ENCODE measurements around the gene VAMP2.
A peak's percentile ranks its signal among the peaks of the same experiment; 100 is the strongest.

Gene VAMP2

GRCh38 chr17:8141741-8142140, 21.0 kb downstream of the VAMP2 start:
- DNase-seq: no peak

DNA sequence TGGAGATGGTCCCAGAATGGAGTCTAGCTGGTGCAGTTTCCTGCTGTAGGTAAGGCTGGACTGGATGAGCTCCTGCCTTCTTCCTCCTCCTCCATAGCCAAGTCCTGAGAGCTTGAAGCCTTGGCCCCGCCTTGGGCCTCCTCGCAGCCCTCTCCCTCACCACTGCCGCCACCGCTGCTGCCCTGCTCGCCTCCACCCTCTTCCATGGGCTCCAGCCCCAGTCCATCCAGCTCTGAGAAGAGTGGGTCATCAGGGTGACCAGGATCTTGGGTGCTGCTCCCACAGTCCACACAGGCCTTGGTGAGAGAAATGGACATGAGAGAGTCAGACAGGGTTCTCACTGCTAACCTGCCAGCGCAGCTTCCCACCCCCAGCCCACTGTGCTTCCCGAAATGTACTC, 21.7 kb downstream of the VAMP2 start:
- DNase-seq: no peak

- DNase-seq: no peak
Observed at GRCh38 chr17:8140065-8141029, 22.4 kb downstream of the VAMP2 start.

DNA sequence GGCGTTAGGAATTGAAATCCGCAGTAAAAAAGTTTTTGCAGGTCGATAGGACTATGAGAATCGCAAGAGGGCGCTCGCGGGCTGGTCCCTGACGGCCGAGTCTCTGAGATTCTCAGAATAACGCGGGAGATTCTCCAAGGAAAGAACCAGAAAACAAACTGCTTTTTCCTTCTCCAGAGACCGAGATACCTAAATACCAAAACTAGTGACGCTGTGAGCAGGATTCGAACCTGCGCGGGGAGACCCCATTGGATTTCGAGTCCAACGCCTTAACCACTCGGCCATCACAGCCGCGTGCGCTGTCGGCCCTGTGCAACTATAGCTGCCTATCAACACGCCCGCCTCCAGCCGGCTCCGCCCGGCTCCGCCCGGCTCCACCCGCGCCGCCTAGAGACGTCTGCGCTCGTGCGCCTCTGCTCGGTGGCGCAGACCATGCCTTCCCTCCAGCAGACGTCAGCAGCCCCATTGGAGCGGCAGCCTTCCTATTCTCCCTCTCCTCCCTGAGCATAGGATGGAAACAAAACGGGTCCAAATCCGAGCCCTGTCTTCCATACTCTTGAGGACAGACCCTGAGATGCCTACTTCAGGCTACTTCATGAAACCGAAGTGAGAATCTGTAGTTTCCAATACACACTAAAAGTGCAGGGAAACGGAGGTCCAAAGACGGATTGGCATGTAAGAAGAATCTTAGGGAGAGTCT, 23.9 kb downstream of the VAMP2 start:
- peak; percentile 96 for DNase-seq

DNA sequence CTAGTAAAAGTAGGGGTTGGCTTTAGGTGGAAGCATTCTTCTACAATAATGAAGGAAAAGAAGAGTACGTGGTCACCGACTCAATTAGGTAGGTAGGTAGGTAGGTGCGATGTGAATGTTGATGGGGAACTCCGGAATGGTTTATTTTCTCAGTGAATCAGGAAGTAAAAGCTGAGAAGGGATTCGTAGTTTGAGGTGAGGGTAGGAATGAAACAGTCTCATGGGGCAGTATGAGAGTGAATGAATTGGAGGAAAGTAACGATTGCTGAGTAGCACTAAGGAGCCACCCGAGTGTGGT, 24.4 kb downstream of the VAMP2 start:
- DNase-seq: no peak

- DNase-seq: no peak
Observed at GRCh38 chr17:8137645-8138373, 24.9 kb downstream of the VAMP2 start.

DNA sequence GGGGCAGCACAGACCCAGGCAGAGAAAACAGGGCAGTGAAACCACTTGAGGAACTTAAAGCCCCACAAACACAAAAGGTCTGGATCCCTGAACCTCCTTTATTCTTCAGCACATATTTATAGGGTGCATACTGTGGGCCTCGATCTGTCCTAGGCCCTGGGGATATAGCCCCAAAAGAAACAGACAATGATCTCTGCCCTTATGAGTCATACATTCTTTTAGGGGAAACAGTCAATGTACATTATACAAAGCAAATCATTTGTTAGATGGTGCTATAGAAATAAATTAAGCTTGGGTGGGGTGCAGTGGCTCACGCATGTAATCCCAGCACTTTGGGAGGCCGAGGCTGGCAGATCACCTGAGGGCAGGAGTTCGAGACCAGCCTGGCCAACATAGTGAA, 28.8 kb downstream of the VAMP2 start:
- DNase-seq: no peak

- DNase-seq: no peak
Observed at GRCh38 chr17:8133399-8133798, 29.3 kb downstream of the VAMP2 start.

DNA sequence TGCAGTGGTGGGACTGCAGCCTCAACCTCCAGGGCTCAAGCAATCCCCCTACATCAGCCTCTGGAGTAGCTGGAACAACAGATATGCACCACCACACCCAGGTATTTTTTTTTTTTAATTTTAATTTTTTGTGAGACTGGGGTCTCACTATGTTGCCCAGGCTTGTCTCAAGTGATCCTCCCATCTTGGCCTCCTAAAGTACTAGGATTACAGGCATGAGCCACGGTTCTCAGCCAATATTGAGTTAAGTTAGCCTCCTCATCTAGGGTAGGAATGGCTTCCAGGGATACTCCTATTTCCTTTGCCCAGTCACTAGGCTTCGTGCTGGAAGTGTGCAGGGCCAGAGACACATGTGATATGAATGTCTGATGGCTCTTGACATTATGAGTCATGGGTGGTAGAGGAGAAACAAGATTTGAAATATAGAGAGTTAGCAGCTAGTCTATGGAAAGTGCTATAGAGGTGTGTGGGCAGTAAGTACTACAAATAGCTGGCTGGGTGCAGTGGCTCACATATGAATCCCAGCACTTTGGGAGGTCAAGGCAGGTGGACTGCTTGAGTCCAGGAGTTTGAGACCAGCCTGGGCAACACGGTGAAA, 30.8 kb downstream of the VAMP2 start:
- no peak for DNase-seq

GRCh38 chr17:8128125-8128784, 34.5 kb downstream of the VAMP2 start:
- no peak for DNase-seq

DNA sequence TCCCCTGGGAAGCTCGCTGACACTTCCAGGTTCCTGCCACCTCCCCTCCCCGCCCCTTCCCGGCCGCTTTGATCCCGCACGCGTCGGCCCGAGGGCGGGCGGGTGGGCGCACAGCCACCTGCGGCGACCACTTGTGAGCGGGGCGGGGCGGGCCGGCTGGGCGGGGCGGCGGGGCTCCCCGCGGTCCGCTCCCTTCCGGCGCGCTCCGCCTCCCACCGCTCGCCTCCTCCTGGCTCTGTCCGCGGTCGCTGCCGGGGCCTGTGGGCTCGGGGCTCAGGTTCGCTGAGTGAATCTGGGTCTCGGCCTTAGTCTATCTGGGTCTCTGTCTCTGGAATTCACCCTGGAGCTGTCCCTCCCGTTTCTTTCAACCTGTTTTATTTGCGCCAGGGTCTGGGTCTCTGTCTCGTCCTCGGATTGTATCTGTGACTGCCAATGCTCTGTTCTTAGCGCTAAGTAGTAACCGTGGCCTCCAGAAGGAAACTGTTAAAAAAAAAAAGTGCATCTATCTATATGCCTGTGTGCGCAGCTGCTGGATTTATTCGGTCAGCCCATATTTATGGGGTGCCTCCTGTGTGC, 36.2 kb downstream of the VAMP2 start:
- DNase-seq: peak; percentile 24

- DNase-seq: no peak
Observed at GRCh38 chr17:8125947-8126490, 36.7 kb downstream of the VAMP2 start.

DNA sequence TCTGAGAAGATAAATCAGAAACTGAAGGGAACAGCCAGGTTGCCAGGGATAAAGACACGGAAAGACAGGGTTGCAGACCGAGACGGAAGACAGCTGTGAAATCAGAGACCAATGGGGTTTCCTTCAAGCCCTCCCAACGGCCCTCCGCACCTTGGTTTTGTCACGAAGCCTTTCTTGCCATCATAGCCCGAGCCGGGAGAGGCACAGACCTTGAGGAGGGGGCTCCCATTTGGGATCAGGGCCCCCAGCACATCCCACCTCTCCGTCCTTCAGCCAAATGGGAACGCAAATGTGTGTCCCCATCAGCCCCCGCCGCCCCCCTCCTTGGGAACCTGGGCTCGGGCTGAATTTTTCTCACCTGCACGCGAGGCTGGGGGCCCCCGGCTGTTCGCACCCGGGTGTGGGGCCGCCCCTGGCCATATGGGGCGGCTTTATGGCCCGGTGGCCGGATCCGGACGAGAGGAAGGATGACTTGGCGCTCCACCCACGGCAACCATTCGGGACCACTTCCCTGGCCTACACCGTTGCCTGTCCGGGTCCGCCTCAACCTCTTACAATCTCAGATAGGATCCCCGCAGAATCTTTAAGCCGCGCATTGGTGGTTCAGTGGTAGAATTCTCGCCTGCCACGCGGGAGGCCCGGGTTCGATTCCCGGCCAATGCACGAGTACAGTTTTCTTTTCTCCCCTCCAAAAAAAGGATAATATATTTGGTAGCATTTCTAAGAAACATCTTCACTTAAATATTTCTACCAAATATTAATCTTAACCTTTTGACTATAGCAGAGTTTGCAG, 37.4 kb downstream of the VAMP2 start:
- peak; percentile 80 for DNase-seq

DNA sequence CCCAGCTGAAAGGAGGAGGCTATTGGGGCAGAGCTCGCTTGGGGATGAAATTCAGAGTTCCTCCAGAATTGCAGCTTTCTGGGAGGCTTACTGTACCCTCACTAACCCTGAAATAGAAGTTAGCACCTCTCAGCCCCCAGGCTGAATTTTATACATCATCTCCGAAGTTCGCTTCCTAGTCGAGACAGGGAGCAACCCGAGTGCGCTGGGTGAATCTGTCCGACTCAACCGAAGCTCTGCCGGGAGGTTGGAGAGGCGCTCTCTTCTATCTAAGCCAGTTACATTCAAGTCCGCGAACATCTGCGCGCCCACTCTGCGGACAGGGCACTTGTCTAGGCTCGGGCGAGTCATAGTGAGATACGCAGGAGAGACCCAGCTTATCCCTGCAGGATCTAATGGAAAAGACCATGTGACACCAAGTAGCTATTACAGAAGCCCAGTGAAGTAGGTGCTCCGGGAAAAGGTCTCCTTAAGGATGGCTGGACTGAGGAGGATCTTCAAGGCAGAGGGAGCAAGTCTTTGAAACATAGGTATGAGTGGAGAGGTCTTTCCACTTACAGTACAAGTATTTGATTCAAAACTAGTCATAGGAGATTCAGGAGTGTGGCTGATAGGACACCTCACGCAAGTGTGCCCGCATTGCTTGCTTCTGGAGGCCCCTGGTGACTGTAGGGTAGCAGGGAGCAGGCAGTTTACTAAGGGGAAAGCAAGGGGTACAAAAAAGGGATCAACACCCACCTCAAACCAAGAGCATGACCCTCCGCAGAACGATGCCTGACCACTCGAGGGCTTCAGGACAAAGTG, 38.2 kb downstream of the VAMP2 start:
- no peak for DNase-seq

GRCh38 chr17:8123695-8124349, 38.9 kb downstream of the VAMP2 start, which contains the start of gene HES7:
Gene HES7, minus strand, starts transcription at chr17:8124106. Its CDS starts 22 bp downstream, at chr17:8124084.
- DNase-seq: no peak

DNA sequence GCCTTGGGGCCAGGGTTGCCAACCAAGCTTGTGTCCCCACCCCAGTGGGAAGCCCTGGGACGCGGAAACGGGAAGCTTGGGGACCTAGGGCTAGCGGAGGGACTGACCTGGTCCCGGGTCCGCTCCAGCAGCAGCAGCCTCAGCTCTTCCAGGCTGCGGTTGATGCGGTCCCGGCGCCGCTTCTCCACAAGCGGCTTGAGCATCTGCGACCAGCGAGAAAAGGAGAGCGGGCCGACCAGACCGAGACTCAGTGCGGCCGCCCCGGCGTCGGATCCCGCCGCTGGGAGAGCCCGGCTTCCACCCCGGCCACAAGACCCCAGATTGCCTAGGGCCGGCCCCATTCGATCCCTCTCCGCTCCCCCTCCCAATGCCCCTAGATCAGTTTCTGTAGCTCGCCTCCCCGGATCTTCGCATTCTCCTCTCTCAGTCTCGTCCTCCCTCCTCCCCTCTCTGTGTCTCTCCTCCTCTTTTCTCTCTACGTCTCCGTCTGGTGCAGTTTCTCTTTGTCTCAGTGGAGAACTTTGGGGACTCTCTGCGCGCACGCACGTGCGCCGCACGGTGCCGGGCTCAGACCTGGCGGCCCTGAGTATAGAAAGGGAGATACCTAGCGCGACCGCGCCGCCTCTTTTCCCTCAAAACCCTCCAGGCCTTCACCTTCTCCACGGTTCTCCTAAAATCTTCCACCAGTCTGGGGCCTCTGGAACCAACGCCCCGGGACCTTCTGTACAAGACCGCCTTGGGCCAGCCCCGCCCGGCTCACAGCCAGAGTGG, 39.6 kb downstream of the VAMP2 start:
- no peak for DNase-seq

GRCh38 chr17:8122422-8122923, 40.3 kb downstream of the VAMP2 start:
- DNase-seq: no peak

DNA sequence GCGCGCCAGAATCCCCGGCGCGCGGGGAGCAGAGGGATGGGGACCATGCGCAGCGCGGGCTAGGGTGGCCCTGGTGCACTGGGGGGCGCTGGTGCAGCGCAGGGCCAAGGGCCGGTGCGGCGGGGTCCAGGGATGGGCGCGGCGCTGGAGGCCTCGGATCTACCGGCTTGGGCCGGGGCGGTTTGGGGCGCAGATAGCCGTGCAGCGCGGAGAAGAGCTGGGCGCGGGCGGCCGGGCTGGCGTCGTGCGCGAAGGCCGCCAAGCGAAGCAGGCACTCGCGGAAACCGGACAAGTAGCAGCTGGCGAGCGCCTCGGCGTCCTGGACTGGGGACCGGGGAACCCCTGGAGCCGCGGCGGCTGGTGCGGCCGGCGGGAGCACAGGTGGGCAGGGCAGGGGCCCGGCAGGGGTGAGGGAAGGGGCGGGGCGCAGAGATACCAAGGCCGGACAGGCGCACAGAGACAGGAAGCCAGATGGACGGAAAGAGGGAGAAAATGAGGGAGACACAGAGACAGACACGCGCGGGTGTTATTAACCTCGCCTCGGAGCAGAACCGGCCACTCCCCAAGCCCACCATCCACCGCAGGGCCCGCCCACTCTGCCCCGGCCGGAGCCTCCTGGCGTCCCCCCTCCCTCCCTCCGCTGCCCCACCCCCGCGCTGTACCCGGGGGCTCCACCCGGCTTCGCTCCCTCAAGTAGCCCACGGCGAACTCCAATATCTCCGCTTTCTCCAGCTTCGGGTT, 40.9 kb downstream of the VAMP2 start:
- DNase-seq: no peak

Data from CD4-positive, alpha-beta T cell treated with Interleukin-4 for 4 hours (primary cell).